ENCODE data around the gene LONRF2. TPM values are rescaled to one million over a fixed set of nuclear protein-coding genes. Genes with fewer than 3 reads are reported as not detected.

The LONRF2 gene
- total RNA-seq, 4 donors from 2014 or later, result 27.9 to 188 (median 58.5) TPM

GRCh38 chr2:100275200-100275589 lies 47.1 kb downstream of the LONRF2 start:
- no peak overlapping the region for H3K4me3 ChIP-seq

GRCh38 chr2:100274566-100275199 lies 47.6 kb downstream of the LONRF2 start:
- no peaks in the 10 kb centered on the region for H3K9me3 ChIP-seq
- no peak for TF ChIP-seq CTCF (IDR thresholded peaks at IDR 0.05)
- TF ChIP-seq POLR2A (IDR thresholded peaks at IDR 0.05), result no peak
- no peaks in the 10 kb centered on the region for H3K27me3 ChIP-seq
- H3K36me3 ChIP-seq, result no peaks in the 10 kb centered on the region
- DNase-seq, result no peak
- H3K4me3 ChIP-seq, result no peak overlapping the region
- peak overlapping the region; percentile 87 to 91 for H3K27ac ChIP-seq
- peaks cover 0 to 5% of the 10 kb centered on the region in 2 donors for H3K4me1 ChIP-seq
- intact Hi-C loops (cut with DNase I; ENCODE audit: low total_unique reads), result no loop called here

More at GRCh38 chr2:100275200-100275589, 47.1 kb downstream of the LONRF2 start:
- Histone ChIP-seq H3K27ac (peak overlapping the region; percentile 87 to 91), H3K9me3 (no peaks in the 10 kb centered on the region), H3K36me3 (no peaks in the 10 kb centered on the region), H3K27me3 (no peaks in the 10 kb centered on the region), H3K4me1 (peaks cover 0 to 5% of the 10 kb centered on the region in 2 donors)
- TF ChIP-seq POLR2A (IDR thresholded peaks at IDR 0.05), result no peak
- TF ChIP-seq CTCF (IDR thresholded peaks at IDR 0.05), result no peak
- intact Hi-C loops (cut with DNase I; ENCODE audit: low total_unique reads), result no loop called here
- DNase-seq, result no peak

- H3K27me3 ChIP-seq, result no peaks in the 10 kb centered on the region
- TF ChIP-seq CTCF (IDR thresholded peaks at IDR 0.05) (no peak), POLR2A (IDR thresholded peaks at IDR 0.05) (no peak)
- no peaks in the 10 kb centered on the region for H3K9me3 ChIP-seq
- DNase-seq, result no peak
- H3K4me1 ChIP-seq, result peaks cover 0 to 5% of the 10 kb centered on the region in 2 donors
- no peak overlapping the region for H3K4me3 ChIP-seq
- intact Hi-C loops (cut with DNase I; ENCODE audit: low total_unique reads), result no loop called here
- no peaks in the 10 kb centered on the region for H3K36me3 ChIP-seq
- H3K27ac ChIP-seq, result peak overlapping the region; percentile 87 to 91
Measured at GRCh38 chr2:100274076-100274475, 48.2 kb downstream of the LONRF2 start.

- no peak for DNase-seq
- TF ChIP-seq CTCF (IDR thresholded peaks at IDR 0.05), result no peak
- no peak for TF ChIP-seq POLR2A (IDR thresholded peaks at IDR 0.05)
- Histone ChIP-seq H3K27ac (peak overlapping the region; percentile 87 to 91), H3K36me3 (no peaks in the 10 kb centered on the region), H3K4me3 (no peak overlapping the region), H3K4me1 (peaks cover 0 to 5% of the 10 kb centered on the region in 2 donors), H3K27me3 (no peaks in the 10 kb centered on the region), H3K9me3 (no peaks in the 10 kb centered on the region)
- intact Hi-C loops (cut with DNase I; ENCODE audit: low total_unique reads), result no loop called here
Measured at GRCh38 chr2:100273387-100273786, 48.9 kb downstream of the LONRF2 start.

GRCh38 chr2:100272841-100273329 lies 49.4 kb downstream of the LONRF2 start:
- DNase-seq, result peak; percentile 68 to 87
- Histone ChIP-seq H3K27me3 (no peaks in the 10 kb centered on the region), H3K9me3 (no peaks in the 10 kb centered on the region), H3K27ac (peak overlapping the region; percentile 87 to 91), H3K4me3 (no peak overlapping the region), H3K36me3 (no peaks in the 10 kb centered on the region), H3K4me1 (peaks cover 0 to 5% of the 10 kb centered on the region in 2 donors)
- intact Hi-C loops (cut with DNase I; ENCODE audit: low total_unique reads), result no loop called here
- TF ChIP-seq CTCF (IDR thresholded peaks at IDR 0.05) (no peak), POLR2A (IDR thresholded peaks at IDR 0.05) (peak in 1 of 2 donors; percentile 20)

Measured in uterus (tissue), 4 donors.